ENCODE measurements around the gene PTPRT.

DNA sequence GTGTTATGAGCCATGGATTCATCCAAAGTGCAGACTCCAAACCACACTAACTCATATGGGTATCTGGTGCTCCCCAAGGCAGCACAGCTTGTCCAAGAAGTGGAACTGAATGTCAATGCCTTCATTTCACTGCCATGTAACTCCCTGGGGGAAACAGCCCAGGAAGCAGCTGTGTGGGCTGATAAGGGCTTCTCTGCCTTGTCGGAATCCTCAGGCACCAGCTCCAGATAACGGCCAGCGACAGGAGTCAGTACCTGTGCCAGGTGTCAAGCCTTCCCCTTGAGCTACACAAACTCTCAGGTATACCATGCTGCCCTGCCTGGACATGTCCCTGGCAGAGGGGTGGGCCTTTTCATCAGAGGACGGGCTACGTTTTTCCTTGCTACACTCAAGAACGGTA is 819.6 kb downstream of the PTPRT start:
- TF ChIP-seq CTCF (IDR thresholded peaks at IDR 0.05; ENCODE audit: low read length): no peak
- no peak for TF ChIP-seq EZH2phosphoT487 (IDR thresholded peaks at IDR 0.05; ENCODE audit: low read length)

All from MM.1S (cell line).